Measurements from ENCODE around the gene MYCL.
A peak's percentile ranks its signal among the peaks of the same experiment; 100 is the strongest.

MYCL gene

DNA sequence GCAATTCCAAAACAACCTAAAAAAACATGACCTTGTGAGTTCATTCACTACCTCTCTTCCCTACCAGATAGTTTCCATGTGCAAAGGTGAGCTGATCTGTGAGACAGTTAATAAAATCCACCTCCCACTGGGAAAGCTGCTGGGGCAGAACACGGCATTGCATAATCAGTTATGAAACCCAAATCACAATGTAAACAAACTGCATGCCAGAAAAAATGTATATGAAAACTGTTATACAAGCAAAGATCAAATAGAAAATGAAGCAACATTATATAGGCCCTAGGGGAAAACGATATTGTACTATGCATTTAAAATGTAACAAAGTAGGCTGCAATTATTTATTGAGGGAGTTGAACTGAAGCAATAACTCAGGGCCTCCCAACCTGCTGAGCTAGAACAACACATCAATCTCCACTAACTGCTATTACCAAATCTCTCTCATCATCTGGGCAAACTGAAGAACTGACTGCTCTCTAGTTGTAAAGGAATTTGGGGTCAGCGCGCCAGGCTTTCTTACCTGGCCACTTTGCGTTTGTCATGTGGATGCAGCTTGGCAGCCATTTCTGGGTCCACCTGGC lies 49.4 kb downstream of the MYCL start:
- DNase-seq (ENCODE audit: low spot score), result no peak

- no peak for DNase-seq (ENCODE audit: low spot score)
These were observed 51.0 kb downstream of the MYCL start for GRCh38 chr1:39850606-39851216.

DNA sequence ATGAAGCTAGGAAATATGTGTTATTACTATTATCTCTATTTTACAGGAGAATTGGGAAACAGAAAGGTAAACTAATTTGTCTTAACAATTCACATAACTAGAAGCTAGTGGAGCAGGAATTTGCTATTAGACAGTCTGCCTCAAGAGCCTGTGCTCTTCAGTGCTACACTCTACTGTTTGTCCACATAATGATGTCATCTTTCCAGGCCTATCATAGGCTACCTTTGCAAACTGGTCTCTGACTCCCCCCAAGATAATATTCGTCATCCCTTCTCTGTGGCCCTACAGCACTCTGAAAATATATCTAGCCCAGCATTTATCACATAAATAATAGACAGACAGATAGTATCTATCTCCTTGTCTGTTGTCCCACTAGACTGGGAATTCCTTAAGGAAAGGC lies 52.5 kb downstream of the MYCL start:
- no peak for DNase-seq (ENCODE audit: low spot score)

- no peak for DNase-seq (ENCODE audit: low spot score)
These were observed 53.8 kb downstream of the MYCL start for GRCh38 chr1:39847940-39848339.

- no peak for DNase-seq (ENCODE audit: low spot score)
These were observed 54.9 kb downstream of the MYCL start for GRCh38 chr1:39846796-39847195.

GRCh38 chr1:39845569-39846566 lies 55.8 kb downstream of the MYCL start:
- DNase-seq (ENCODE audit: low spot score), result peak; percentile 2

Data from COLO829 (cell line).